Stomach (tissue), 9 donors: Measurements from ENCODE around the gene KRT86. TPM values are rescaled to one million over a fixed set of nuclear protein-coding genes. Genes with fewer than 3 reads are reported as not detected.

Experiments used
- DNase-seq, 2 donors: peaks; one replicate each; pipeline versions ENCODE4 v3.0.0 to v3.0.0-alpha.2; 2013 to 2019
- H3K27ac ChIP-seq, 5 donors: fragments of 200-600 bp in 4 of 5; sonication (generic) in 4 of 5; one replicate each; pipeline ENCODE4 v1.5.1; 2013 to 2019; ENCODE audit warnings: mild to moderate bottlenecking in 1 of 5, moderate library complexity in 1 of 5
- H3K27me3 ChIP-seq, 3 donors: fragments of 200-600 bp; sonication (generic); one replicate each; pipeline ENCODE4 v1.5.1; 2017 to 2019; ENCODE audit warnings: mixed run types in 1 of 3
- H3K36me3 ChIP-seq, 4 donors: fragments of 200-600 bp; sonication (generic); 1 replicate in 3 of 4; 2 replicates in 1 of 4; pipeline ENCODE4 v1.5.1; 2016 to 2019
- H3K4me1 ChIP-seq, 4 donors: fragments of 200-600 bp; sonication (generic); one replicate each; pipeline ENCODE4 v1.5.1; 2016 to 2019
- H3K4me3 ChIP-seq, 4 donors: fragments of 200-600 bp; sonication (generic) in 3 of 4; one replicate each; pipeline ENCODE4 v1.5.1; 2016 to 2019; ENCODE audit warnings: mild to moderate bottlenecking in 1 of 4
- H3K9me3 ChIP-seq, 4 donors: fragments of 200-600 bp; sonication (generic); one replicate each; pipeline ENCODE4 v1.5.1; 2016 to 2019
- CTCF ChIP-seq, 7 experiments: fragments of 450-650 bp in 4 of 7; fragments of 200-600 bp in 3 of 7; sonication (generic) in 3 of 7; IDR thresholded peaks; one replicate each; pipeline ENCODE4 v1.5.1; 2016 to 2019; ENCODE audit warnings: antibody characterized with exemption in 7 of 7, control low read depth in 2 of 7, mild to moderate bottlenecking in 1 of 7
- EP300 ChIP-seq: sonication (generic); formaldehyde crosslinking; IDR thresholded peaks from one replicate; pipeline ENCODE4 v1.6.1; 2017; ENCODE audit warnings: antibody characterized with exemption
- POLR2A ChIP-seq, 4 donors: fragments of 450-650 bp; IDR thresholded peaks; one replicate each; pipeline ENCODE4 v1.6.1; 2016; ENCODE audit warnings: antibody characterized with exemption in 4 of 4, control low read depth in 2 of 4, mild to moderate bottlenecking in 1 of 4, moderate library complexity in 1 of 4
- POLR2AphosphoS5 ChIP-seq, 3 donors: sonication (generic); formaldehyde crosslinking; IDR thresholded peaks; one replicate each; pipeline ENCODE4 v1.6.1; 2016; ENCODE audit warnings: antibody characterized with exemption in 3 of 3
- WGBS, 5 donors: extraction: QIAGEN DNeasy Blood & Tissue Kit in 3 of 5; methylation state at CpG; one replicate each; pipeline versions ENCODE4 v1.1.5 to v1.1.7; 2013 to 2018; 5-methylcytosine and 5-hydroxymethylcytosine counted together
- intact Hi-C: fragments of 100-400 bp; cut with DNase I; formaldehyde crosslinking; loops from one replicate; pipeline ENCODE4 v1.15.1; 2023; ENCODE audit warnings: low total_unique reads
- polyA plus RNA-seq, 3 donors: library from polyadenylated mRNA; stranded (reverse); fragments of 200-250 nt; gene quantifications; one replicate each; pipeline ENCODE4 v1.2.3, GENCODE V29; 2013
- total RNA-seq, 5 donors: library from RNA; depleted of rRNA; stranded (reverse); fragments of >200 nt; gene quantifications; one replicate each; pipeline versions ENCODE4 v1.1.0 to v1.2.3, GENCODE V29; 2014 to 2016
- donor health status: healthy with polysubstance abuse.
- donor health status: Bipolar disorder and iron deficiency.
- donor health status: healthy.

The KRT86 gene
- total and polyA plus RNA-seq, 8 donors, result not detected

- peak; percentile 66 to 79 for DNase-seq
- Histone ChIP-seq H3K27ac (peak overlapping the region in 4 of 5 donors; percentile 60 to 91 (median 70)), H3K9me3 (no peaks in the 10 kb centered on the region), H3K27me3 (peaks cover 0 to 33% (median 0%) of the 10 kb centered on the region in 3 donors), H3K36me3 (no peaks in the 10 kb centered on the region), H3K4me1 (peaks cover 15 to 34% (median 26%) of the 10 kb centered on the region in 4 donors), H3K4me3 (no peak overlapping the region)
- intact Hi-C loops, result no loop called here
- TF ChIP-seq POLR2AphosphoS5 (IDR thresholded peaks at IDR 0.05) (peak in 2 of 3 donors; percentile 64 to 77), EP300 (peak; percentile 91), CTCF (IDR thresholded peaks at IDR 0.05) (no peak)
- 27 to 53% (median 38%) methylated on average over 3 of the region's 3 CpGs for WGBS, 5 donors
Observed at GRCh38 chr12:52280319-52280795, 5.9 kb downstream of the KRT86 start.

DNA sequence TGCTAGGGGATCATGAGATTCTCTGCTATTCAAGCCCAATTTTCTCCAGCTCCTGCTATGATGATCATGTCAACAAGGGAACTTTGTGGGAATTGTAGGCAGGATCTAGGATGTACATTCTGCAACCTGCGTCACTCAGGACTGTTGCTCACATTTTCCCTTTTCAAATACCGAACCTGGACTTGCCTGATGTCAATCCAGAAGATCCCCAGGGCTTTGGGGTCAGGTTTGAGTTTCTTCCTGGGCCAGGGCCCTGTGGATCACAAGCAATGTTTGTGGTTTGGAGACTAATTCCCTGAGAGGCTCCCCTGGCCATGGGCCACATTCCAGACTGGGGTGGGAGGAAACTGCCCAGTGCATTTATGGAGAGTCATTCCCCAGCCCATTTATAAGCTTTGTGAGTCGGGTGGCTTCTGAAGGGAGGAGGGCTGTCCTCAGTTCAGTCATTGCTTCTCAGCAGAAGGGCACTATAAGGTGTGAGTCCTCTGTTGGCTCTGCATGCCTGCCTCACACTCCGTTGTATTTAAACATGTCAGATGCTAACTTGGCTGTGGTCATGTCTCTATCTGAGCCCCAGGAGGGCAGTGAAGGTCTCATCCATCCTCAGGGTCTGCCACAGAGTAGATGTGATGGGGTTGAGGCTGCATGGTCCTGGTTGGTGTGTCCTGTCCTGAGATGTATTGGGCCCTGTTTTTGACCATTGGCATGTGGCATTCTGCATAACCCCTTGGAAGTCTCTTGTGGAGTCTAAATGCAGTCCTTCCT, 6.5 kb downstream of the KRT86 start:
- Histone ChIP-seq H3K27me3 (peaks cover 0 to 27% (median 0%) of the 10 kb centered on the region in 3 donors), H3K9me3 (no peaks in the 10 kb centered on the region), H3K27ac (peak overlapping the region in 4 of 5 donors; percentile 60 to 91 (median 70)), H3K4me1 (peaks cover 15 to 34% (median 26%) of the 10 kb centered on the region in 4 donors), H3K36me3 (no peaks in the 10 kb centered on the region), H3K4me3 (no peak overlapping the region)
- intact Hi-C loops, result no loop called here
- peak; percentile 47 to 67 for DNase-seq
- no peak for TF ChIP-seq CTCF (IDR thresholded peaks at IDR 0.05)
- TF ChIP-seq POLR2A (IDR thresholded peaks at IDR 0.05), result no peak
- TF ChIP-seq POLR2AphosphoS5 (IDR thresholded peaks at IDR 0.05), result peak in 2 of 3 donors; percentile 13 to 20
- no peak for TF ChIP-seq EP300
- 43 to 60% (median 55%) methylated on average over 4 of the region's 4 CpGs for WGBS, 5 donors

- Histone ChIP-seq H3K9me3 (no peaks in the 10 kb centered on the region), H3K27me3 (no peaks in the 10 kb centered on the region), H3K27ac (no peak overlapping the region), H3K4me3 (no peak overlapping the region), H3K36me3 (no peaks in the 10 kb centered on the region), H3K4me1 (peaks cover 10 to 21% (median 15%) of the 10 kb centered on the region in 4 donors)
- WGBS, 5 donors, result 49 to 85% (median 63%) methylated on average over 4 of the region's 4 CpGs
- peak in 1 of 2 donors; percentile 16 for DNase-seq
- intact Hi-C loops, result no loop called here
- TF ChIP-seq POLR2A (IDR thresholded peaks at IDR 0.05), result no peak
- TF ChIP-seq POLR2AphosphoS5 (IDR thresholded peaks at IDR 0.05), result no peak
- no peak for TF ChIP-seq CTCF (IDR thresholded peaks at IDR 0.05)
- no peak for TF ChIP-seq EP300
Observed at GRCh38 chr12:52284562-52285171, 10.2 kb downstream of the KRT86 start.

- Histone ChIP-seq H3K36me3 (no peaks in the 10 kb centered on the region), H3K4me1 (peaks cover 8 to 15% (median 12%) of the 10 kb centered on the region in 4 donors), H3K27me3 (no peaks in the 10 kb centered on the region), H3K9me3 (no peaks in the 10 kb centered on the region), H3K27ac (no peak overlapping the region), H3K4me3 (no peak overlapping the region)
- 81 to 95% (median 92%) methylated on average over 2 of the region's 2 CpGs for WGBS, 5 donors
- no peak for DNase-seq
- intact Hi-C loops, result no loop called here
- TF ChIP-seq POLR2AphosphoS5 (IDR thresholded peaks at IDR 0.05) (no peak), EP300 (no peak), POLR2A (IDR thresholded peaks at IDR 0.05) (no peak), CTCF (IDR thresholded peaks at IDR 0.05) (no peak)
Observed at GRCh38 chr12:52285172-52285745, 10.8 kb downstream of the KRT86 start.
